Measurements from ENCODE around the gene ZNF316.
"Not testable (repeated sequence)": the region's sequence is repeated elsewhere in the genome, so short reads cannot be mapped to it uniquely, and the experiment has no call there.

The ZNF316 gene

DNA sequence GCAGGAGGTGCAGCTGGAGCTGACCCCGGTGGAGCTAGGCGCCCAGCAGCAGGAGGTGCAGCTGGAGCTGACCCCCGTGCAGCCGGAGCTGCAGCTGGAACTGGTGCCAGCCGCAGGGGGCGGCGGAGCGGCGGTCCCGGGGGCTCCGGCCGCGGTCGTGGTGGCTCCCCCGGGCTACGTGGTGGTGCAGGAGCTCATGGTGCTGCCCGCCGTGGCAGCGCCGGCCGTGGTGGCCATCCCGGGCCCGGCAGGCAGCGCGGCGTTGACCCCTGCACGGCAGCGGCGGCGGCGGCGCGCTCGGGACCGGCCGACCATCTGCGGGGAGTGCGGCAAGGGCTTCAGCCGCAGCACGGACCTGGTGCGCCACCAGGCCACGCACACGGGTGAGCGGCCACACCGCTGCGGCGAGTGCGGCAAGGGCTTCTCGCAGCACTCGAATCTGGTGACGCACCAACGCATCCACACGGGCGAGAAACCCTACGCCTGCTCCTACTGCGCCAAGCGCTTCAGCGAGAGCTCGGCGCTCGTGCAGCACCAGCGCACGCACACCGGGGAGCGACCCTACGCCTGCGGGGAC, 14.9 kb upstream of the ZNF316 start:
- no peak for DNase-seq

GRCh38 chr7:6623589-6624245, 13.4 kb upstream of the ZNF316 start:
- DNase-seq: no peak

GRCh38 chr7:6624246-6624611, 12.9 kb upstream of the ZNF316 start:
- DNase-seq: no peak

GRCh38 chr7:6628045-6628444, 9.1 kb upstream of the ZNF316 start:
- peak; percentile 53 for DNase-seq

GRCh38 chr7:6630007-6630849, 6.9 kb upstream of the ZNF316 start:
- DNase-seq: no peak

GRCh38 chr7:6631605-6632004, 5.5 kb upstream of the ZNF316 start:
- no peak for DNase-seq

DNA sequence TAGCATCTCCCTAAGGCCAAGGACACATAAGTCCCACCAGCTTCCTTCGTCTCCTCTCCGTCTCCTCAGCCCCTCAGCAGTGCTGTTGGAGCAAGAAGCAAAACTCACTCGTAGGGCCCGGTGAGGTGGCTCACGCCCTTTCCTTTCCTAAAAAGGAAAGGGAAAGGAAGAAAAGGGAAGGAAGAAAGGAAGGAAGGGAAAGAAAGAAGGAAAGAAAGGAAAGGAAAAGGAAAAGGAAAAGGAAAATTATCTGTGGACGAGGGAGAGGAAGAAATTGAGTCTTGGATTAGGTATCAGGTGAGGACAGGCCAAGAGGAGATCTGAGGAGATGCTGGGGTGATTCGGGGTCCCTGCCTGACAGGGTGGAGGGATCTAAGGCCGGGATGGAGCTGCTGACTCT, 3.1 kb upstream of the ZNF316 start:
- DNase-seq: no peak

DNA sequence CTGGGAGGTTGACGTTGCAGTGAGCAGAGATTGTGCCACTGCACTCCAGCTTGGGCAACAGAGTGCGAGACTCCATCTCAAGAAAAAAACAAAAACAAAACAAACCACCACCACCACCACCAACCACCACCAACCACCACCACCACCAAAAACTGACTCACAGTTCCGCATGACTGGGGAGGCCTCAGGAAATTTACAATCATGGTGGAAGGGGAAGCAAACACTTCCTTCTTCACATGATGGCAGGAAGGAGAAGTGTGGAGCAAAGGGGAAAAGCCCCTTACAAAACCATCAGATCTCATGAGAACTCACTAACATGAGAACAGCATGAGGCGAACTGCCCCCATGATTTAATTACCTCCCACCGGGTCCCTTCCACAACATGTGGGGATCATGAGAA, 2.1 kb upstream of the ZNF316 start:
- not testable (repeated sequence) for DNase-seq

DNA sequence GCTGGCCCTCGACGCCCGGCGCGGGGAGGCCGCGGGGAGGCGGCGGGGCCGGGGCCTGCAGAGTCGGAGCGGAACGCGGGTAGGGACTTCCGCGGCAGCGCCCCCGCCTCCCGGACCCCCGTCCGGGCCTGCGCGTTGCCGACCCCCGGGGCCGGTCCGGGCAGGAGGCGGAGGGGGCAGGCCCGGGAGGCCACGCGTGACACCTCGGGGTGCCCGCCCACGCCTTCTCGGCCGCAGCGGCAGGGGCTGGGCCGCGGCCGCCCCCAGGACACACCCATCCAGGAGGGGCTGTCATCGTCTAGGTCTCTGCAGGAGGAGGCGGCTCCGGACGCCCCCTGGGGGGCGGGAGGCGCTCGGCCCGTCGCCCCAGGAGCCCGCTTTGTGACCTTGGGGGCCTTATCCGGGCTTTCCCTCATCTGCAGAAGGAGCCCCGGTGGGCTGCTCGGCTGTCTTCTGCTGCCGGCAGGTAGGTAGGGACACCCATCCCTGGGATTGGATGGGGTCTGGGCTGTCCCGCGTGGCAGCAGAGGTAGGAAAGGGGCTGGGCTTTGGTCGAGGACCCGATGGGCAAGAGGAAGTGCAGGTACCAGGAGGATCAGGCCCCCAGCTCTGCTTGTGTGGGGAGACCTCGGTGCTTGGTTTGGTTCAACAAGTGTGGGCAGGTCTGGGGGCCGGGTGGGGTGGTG, 569 bp downstream of the ZNF316 start:
- peak; percentile 18 for DNase-seq

- no peak for DNase-seq
Measured at GRCh38 chr7:6639032-6639431, 1.9 kb downstream of the ZNF316 start.

GRCh38 chr7:6639627-6640026, 2.5 kb downstream of the ZNF316 start:
- no peak for DNase-seq

DNA sequence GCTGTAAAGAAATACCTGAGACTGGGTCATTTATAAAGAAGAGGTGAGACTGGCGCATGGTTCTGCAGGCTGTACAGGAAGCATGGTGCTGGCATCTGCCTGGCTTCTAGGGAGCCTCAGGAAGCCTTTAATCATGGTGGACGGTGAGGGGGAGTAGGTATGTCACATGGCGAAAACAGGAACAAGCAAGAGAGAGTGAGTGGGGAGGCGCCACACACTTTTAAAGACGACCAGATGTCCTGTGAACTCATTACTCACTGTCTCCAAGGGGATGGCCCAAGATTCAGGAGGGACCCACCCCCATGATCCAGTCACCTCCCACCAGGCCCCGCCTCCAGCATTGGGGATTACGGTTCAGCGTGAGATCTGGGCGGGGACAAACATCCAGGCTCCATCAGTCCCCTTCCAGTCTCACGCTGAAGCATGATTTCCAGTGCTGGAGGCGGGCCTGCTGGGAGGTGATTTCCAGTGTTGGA, 3.2 kb downstream of the ZNF316 start:
- no peak for DNase-seq

DNA sequence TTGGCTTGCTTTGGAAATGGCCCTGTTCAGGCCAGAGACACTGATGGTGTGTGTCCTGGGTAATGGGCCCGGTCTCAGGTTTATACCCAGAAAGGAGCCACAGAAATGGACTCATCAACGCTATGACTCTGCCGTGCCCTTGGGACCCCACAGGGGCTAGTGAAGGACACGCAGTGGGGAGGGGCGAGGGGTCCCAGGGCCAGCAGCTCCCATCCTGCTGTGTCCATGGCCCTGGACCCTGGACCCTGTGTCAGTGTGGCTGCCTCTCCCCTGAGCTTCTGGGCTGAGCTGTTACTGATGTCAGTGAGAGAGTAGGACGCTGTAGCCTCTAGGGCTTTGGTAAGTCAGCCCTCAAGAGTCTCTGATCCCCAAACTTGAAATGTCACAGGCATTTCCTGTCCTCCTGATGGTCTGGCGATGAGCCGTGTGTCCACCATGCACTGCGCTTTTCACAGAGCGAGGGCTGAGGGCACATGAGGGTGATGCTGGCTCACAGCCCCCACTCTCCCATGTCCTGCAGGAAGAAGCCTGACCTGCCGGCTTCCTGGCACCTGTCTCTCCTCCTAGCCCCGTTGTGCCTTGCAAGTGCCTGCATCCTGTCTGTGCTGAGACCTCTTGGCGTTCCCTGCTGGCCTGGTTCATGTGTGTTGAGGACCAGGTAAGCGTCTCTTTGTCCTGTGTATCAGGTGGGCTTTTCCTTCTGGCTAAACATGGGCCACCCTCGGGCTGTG, 4.4 kb downstream of the ZNF316 start:
- no peak for DNase-seq

GRCh38 chr7:6642239-6642839, 5.2 kb downstream of the ZNF316 start:
- no peak for DNase-seq

- DNase-seq: no peak
Measured at GRCh38 chr7:6642861-6643640, 5.9 kb downstream of the ZNF316 start.

- no peak for DNase-seq
Measured at GRCh38 chr7:6643915-6644625, 7.0 kb downstream of the ZNF316 start.

GRCh38 chr7:6644728-6645127, 7.6 kb downstream of the ZNF316 start:
- no peak for DNase-seq

DNA sequence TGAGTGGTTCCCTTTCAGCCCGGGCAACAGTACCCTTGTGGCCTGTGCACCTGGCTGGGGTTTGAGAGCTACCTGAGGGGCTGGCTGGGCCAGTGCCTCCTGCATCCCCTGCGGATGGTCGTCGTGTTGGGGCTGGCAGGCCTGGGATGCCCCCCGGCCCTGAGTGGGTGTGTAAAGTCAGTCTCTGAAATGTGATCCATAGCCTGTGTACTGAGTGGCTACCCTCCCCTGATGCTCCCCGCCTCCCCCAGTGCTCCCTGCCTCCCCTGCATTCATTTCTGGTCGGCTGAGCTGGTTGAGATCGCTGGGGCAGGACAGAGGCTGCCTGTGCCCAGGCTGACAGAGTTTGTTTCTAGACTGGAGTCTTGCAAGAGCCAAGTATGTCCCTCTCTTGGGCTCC, 9.3 kb downstream of the ZNF316 start:
- no peak for DNase-seq

- DNase-seq: no peak
Measured at GRCh38 chr7:6647080-6647479, 10.0 kb downstream of the ZNF316 start.

GRCh38 chr7:6647541-6647940, 10.4 kb downstream of the ZNF316 start:
- no peak for DNase-seq
